ENCODE results near the gene SLC29A1.

GRCh38 chr6:44230034-44230675, 6.8 kb downstream of the SLC29A1 start:
- TF ChIP-seq CTCF (IDR thresholded peaks at IDR 0.05) = no peak
- no peak for TF ChIP-seq POLR2A (IDR thresholded peaks at IDR 0.05)
